ENCODE data around the gene CXCR3.
"Not testable (repeated sequence)": the region's sequence is repeated elsewhere in the genome, so short reads cannot be mapped to it uniquely, and the experiment has no call there.

The CXCR3 gene

GRCh38 chrX:71618787-71619186, 476 bp upstream of the CXCR3 start:
- Histone ChIP-seq H3K9ac (ENCODE audit: low read depth, low read length) (no peak overlapping the region), H3K27me3 (ENCODE audit: control insufficient read depth, insufficient read depth, low read length) (no peaks in the 10 kb centered on the region), H3K9me3 (ENCODE audit: control insufficient read depth, insufficient read depth, low read length) (peaks cover 3% of the 10 kb centered on the region), H3K4me3 (ENCODE audit: low read depth, low read length) (no peak overlapping the region), H3K4me1 (ENCODE audit: control insufficient read depth, insufficient read depth, low read length) (no peaks in the 10 kb centered on the region), H3K36me3 (ENCODE audit: control insufficient read depth, insufficient read depth, low read length) (no peaks in the 10 kb centered on the region)

GRCh38 chrX:71617742-71618141, 569 bp downstream of the CXCR3 start:
- Histone ChIP-seq H3K9me3 (ENCODE audit: control insufficient read depth, insufficient read depth, low read length) (peaks cover 3% of the 10 kb centered on the region), H3K36me3 (ENCODE audit: control insufficient read depth, insufficient read depth, low read length) (no peaks in the 10 kb centered on the region), H3K4me3 (ENCODE audit: low read depth, low read length) (no peak overlapping the region), H3K4me1 (ENCODE audit: control insufficient read depth, insufficient read depth, low read length) (no peaks in the 10 kb centered on the region), H3K27me3 (ENCODE audit: control insufficient read depth, insufficient read depth, low read length) (no peaks in the 10 kb centered on the region), H3K9ac (ENCODE audit: low read depth, low read length) (no peak overlapping the region)

- H3K27me3 ChIP-seq (ENCODE audit: control insufficient read depth, insufficient read depth, low read length), result no peaks in the 10 kb centered on the region
- H3K4me3 ChIP-seq (ENCODE audit: low read depth, low read length), result no peak overlapping the region
- H3K36me3 ChIP-seq (ENCODE audit: control insufficient read depth, insufficient read depth, low read length), result no peaks in the 10 kb centered on the region
- peaks cover 3% of the 10 kb centered on the region for H3K9me3 ChIP-seq (ENCODE audit: control insufficient read depth, insufficient read depth, low read length)
- H3K4me1 ChIP-seq (ENCODE audit: control insufficient read depth, insufficient read depth, low read length), result no peaks in the 10 kb centered on the region
- H3K9ac ChIP-seq (ENCODE audit: low read depth, low read length), result no peak overlapping the region
Observed at GRCh38 chrX:71616672-71617529, 1.4 kb downstream of the CXCR3 start.

GRCh38 chrX:71615954-71616353, 2.4 kb downstream of the CXCR3 start:
- Histone ChIP-seq H3K4me1 (ENCODE audit: control insufficient read depth, insufficient read depth, low read length) (no peaks in the 10 kb centered on the region), H3K36me3 (ENCODE audit: control insufficient read depth, insufficient read depth, low read length) (no peaks in the 10 kb centered on the region), H3K9ac (ENCODE audit: low read depth, low read length) (no peak overlapping the region), H3K27me3 (ENCODE audit: control insufficient read depth, insufficient read depth, low read length) (no peaks in the 10 kb centered on the region), H3K9me3 (ENCODE audit: control insufficient read depth, insufficient read depth, low read length) (no peaks in the 10 kb centered on the region), H3K4me3 (ENCODE audit: low read depth, low read length) (no peak overlapping the region)

- Histone ChIP-seq H3K9ac (ENCODE audit: low read depth, low read length) (no peak overlapping the region), H3K9me3 (ENCODE audit: control insufficient read depth, insufficient read depth, low read length) (no peaks in the 10 kb centered on the region), H3K36me3 (ENCODE audit: control insufficient read depth, insufficient read depth, low read length) (no peaks in the 10 kb centered on the region), H3K27me3 (ENCODE audit: control insufficient read depth, insufficient read depth, low read length) (no peaks in the 10 kb centered on the region), H3K4me3 (ENCODE audit: low read depth, low read length) (no peak overlapping the region), H3K4me1 (ENCODE audit: control insufficient read depth, insufficient read depth, low read length) (no peaks in the 10 kb centered on the region)
Observed at GRCh38 chrX:71615056-71615455, 3.3 kb downstream of the CXCR3 start.

- H3K4me1 ChIP-seq (ENCODE audit: control insufficient read depth, insufficient read depth, low read length), result no peaks in the 10 kb centered on the region
- no peak overlapping the region for H3K4me3 ChIP-seq (ENCODE audit: low read depth, low read length)
- no peaks in the 10 kb centered on the region for H3K36me3 ChIP-seq (ENCODE audit: control insufficient read depth, insufficient read depth, low read length)
- no peaks in the 10 kb centered on the region for H3K9me3 ChIP-seq (ENCODE audit: control insufficient read depth, insufficient read depth, low read length)
- H3K27me3 ChIP-seq (ENCODE audit: control insufficient read depth, insufficient read depth, low read length), result no peaks in the 10 kb centered on the region
- H3K9ac ChIP-seq (ENCODE audit: low read depth, low read length), result no peak overlapping the region
Observed at GRCh38 chrX:71612256-71612655, 6.1 kb downstream of the CXCR3 start.

GRCh38 chrX:71611736-71612135, 6.6 kb downstream of the CXCR3 start:
- not testable (repeated sequence) for H3K9ac ChIP-seq (ENCODE audit: low read depth, low read length); H3K27me3 ChIP-seq (ENCODE audit: control insufficient read depth, insufficient read depth, low read length); H3K4me1 ChIP-seq (ENCODE audit: control insufficient read depth, insufficient read depth, low read length); H3K4me3 ChIP-seq (ENCODE audit: low read depth, low read length); H3K9me3 ChIP-seq (ENCODE audit: control insufficient read depth, insufficient read depth, low read length); H3K36me3 ChIP-seq (ENCODE audit: control insufficient read depth, insufficient read depth, low read length)

GRCh38 chrX:71609095-71609750, 9.1 kb downstream of the CXCR3 start:
- no peak overlapping the region for H3K9ac ChIP-seq (ENCODE audit: low read depth, low read length)
- no peaks in the 10 kb centered on the region for H3K4me1 ChIP-seq (ENCODE audit: control insufficient read depth, insufficient read depth, low read length)
- H3K4me3 ChIP-seq (ENCODE audit: low read depth, low read length), result no peak overlapping the region
- no peaks in the 10 kb centered on the region for H3K27me3 ChIP-seq (ENCODE audit: control insufficient read depth, insufficient read depth, low read length)
- H3K9me3 ChIP-seq (ENCODE audit: control insufficient read depth, insufficient read depth, low read length), result no peaks in the 10 kb centered on the region
- peaks cover 5% of the 10 kb centered on the region for H3K36me3 ChIP-seq (ENCODE audit: control insufficient read depth, insufficient read depth, low read length)

- Histone ChIP-seq H3K4me3 (ENCODE audit: low read depth, low read length) (no peak overlapping the region), H3K4me1 (ENCODE audit: control insufficient read depth, insufficient read depth, low read length) (no peaks in the 10 kb centered on the region), H3K36me3 (ENCODE audit: control insufficient read depth, insufficient read depth, low read length) (peaks cover 5% of the 10 kb centered on the region), H3K9me3 (ENCODE audit: control insufficient read depth, insufficient read depth, low read length) (no peaks in the 10 kb centered on the region), H3K9ac (ENCODE audit: low read depth, low read length) (no peak overlapping the region), H3K27me3 (ENCODE audit: control insufficient read depth, insufficient read depth, low read length) (no peaks in the 10 kb centered on the region)
Observed at GRCh38 chrX:71607488-71607887, 10.8 kb downstream of the CXCR3 start.

- Histone ChIP-seq H3K9me3 (ENCODE audit: control insufficient read depth, insufficient read depth, low read length) (no peaks in the 10 kb centered on the region), H3K9ac (ENCODE audit: low read depth, low read length) (no peak overlapping the region), H3K4me1 (ENCODE audit: control insufficient read depth, insufficient read depth, low read length) (no peaks in the 10 kb centered on the region), H3K27me3 (ENCODE audit: control insufficient read depth, insufficient read depth, low read length) (no peaks in the 10 kb centered on the region), H3K4me3 (ENCODE audit: low read depth, low read length) (no peak overlapping the region), H3K36me3 (ENCODE audit: control insufficient read depth, insufficient read depth, low read length) (peaks cover 5% of the 10 kb centered on the region)
Observed at GRCh38 chrX:71606536-71607216, 11.6 kb downstream of the CXCR3 start.

GRCh38 chrX:71604796-71605568, 13.3 kb downstream of the CXCR3 start:
- H3K9ac ChIP-seq (ENCODE audit: low read depth, low read length), result no peak overlapping the region
- H3K4me1 ChIP-seq (ENCODE audit: control insufficient read depth, insufficient read depth, low read length), result no peaks in the 10 kb centered on the region
- peaks cover 5% of the 10 kb centered on the region for H3K36me3 ChIP-seq (ENCODE audit: control insufficient read depth, insufficient read depth, low read length)
- H3K27me3 ChIP-seq (ENCODE audit: control insufficient read depth, insufficient read depth, low read length), result no peaks in the 10 kb centered on the region
- no peaks in the 10 kb centered on the region for H3K9me3 ChIP-seq (ENCODE audit: control insufficient read depth, insufficient read depth, low read length)
- H3K4me3 ChIP-seq (ENCODE audit: low read depth, low read length), result no peak overlapping the region
